ENCODE data around the gene SRSF7. TPM values are rescaled to one million over a fixed set of nuclear protein-coding genes. Genes with fewer than 3 reads are reported as not detected.
"Not testable (repeated sequence)": the region's sequence is repeated elsewhere in the genome, so short reads cannot be mapped to it uniquely, and the experiment has no call there.

SRSF7 gene
- total and polyA plus RNA-seq, 3 donors from 2014 or later, result 104 to 169 (median 114) TPM

- TF ChIP-seq CTCF (IDR thresholded peaks at IDR 0.05) (no peak), POLR2A (IDR thresholded peaks at IDR 0.05) (no peak)
- Histone ChIP-seq H3K4me1 (no peaks in the 10 kb centered on the region), H3K36me3 (ENCODE audit: low read depth, missing control alignments) (no peaks in the 10 kb centered on the region), H3K27me3 (no peaks in the 10 kb centered on the region), H3K4me3 (no peak overlapping the region), H3K9me3 (no peaks in the 10 kb centered on the region), H3K27ac (no peak overlapping the region)
- 75 to 85% methylated on average over 12 of the region's 12 CpGs for WGBS, 2 donors
- intact Hi-C loops (cut with DNase I; ENCODE audit: low total_unique reads), result loop anchor here (5.0 kb wide), 1 partner anchor 117 kb away; no protein-coding TSS in a partner anchor
- DNase-seq, result no peak
These were observed 42.1 kb downstream of the SRSF7 start for GRCh38 chr2:38708900-38709566.

GRCh38 chr2:38708491-38708890, 42.7 kb downstream of the SRSF7 start:
- H3K4me1 ChIP-seq; H3K9me3 ChIP-seq; DNase-seq; H3K27ac ChIP-seq; H3K27me3 ChIP-seq; H3K36me3 ChIP-seq (ENCODE audit: low read depth, missing control alignments); H3K4me3 ChIP-seq: not testable (repeated sequence)
- intact Hi-C loops (cut with DNase I; ENCODE audit: low total_unique reads), result loop anchor here (5.0 kb wide), 1 partner anchor 116 kb away; no protein-coding TSS in a partner anchor
- 86 to 91% methylated on average over 9 of the region's 9 CpGs for WGBS, 2 donors

GRCh38 chr2:38706846-38707345, 44.3 kb downstream of the SRSF7 start:
- intact Hi-C loops (cut with DNase I; ENCODE audit: low total_unique reads), result loop anchor here (5.0 kb wide), 1 partner anchor 115 kb away; no protein-coding TSS in a partner anchor
- Histone ChIP-seq H3K4me3 (no peak overlapping the region), H3K27me3 (no peaks in the 10 kb centered on the region), H3K36me3 (ENCODE audit: low read depth, missing control alignments) (no peaks in the 10 kb centered on the region), H3K4me1 (no peaks in the 10 kb centered on the region), H3K27ac (no peak overlapping the region), H3K9me3 (no peaks in the 10 kb centered on the region)
- TF ChIP-seq CTCF (IDR thresholded peaks at IDR 0.05) (no peak), POLR2A (IDR thresholded peaks at IDR 0.05) (no peak)
- DNase-seq, result no peak
- WGBS, 2 donors, result 89 to 92% methylated on average over 6 of the region's 6 CpGs

GRCh38 chr2:38704664-38705063, 46.5 kb downstream of the SRSF7 start:
- WGBS, 2 donors, result 84 to 89% methylated on average over 2 of the region's 2 CpGs
- TF ChIP-seq CTCF (IDR thresholded peaks at IDR 0.05) (no peak), POLR2A (IDR thresholded peaks at IDR 0.05) (no peak)
- no peaks in the 10 kb centered on the region for H3K27me3 ChIP-seq
- no peaks in the 10 kb centered on the region for H3K36me3 ChIP-seq (ENCODE audit: low read depth, missing control alignments)
- H3K4me3 ChIP-seq, result no peak overlapping the region
- no peaks in the 10 kb centered on the region for H3K4me1 ChIP-seq
- DNase-seq, result no peak
- H3K27ac ChIP-seq, result no peak overlapping the region
- intact Hi-C loops (cut with DNase I; ENCODE audit: low total_unique reads), result loop anchor here (5.0 kb wide), 1 partner anchor 112 kb away; no protein-coding TSS in a partner anchor
- H3K9me3 ChIP-seq, result no peaks in the 10 kb centered on the region

- WGBS, 2 donors, result 96 to 99% methylated on average over 5 of the region's 5 CpGs
- H3K27me3 ChIP-seq; H3K27ac ChIP-seq; H3K36me3 ChIP-seq (ENCODE audit: low read depth, missing control alignments); H3K4me1 ChIP-seq; H3K9me3 ChIP-seq; DNase-seq; intact Hi-C loops (cut with DNase I; ENCODE audit: low total_unique reads); H3K4me3 ChIP-seq: not testable (repeated sequence)
These were observed 47.8 kb downstream of the SRSF7 start for GRCh38 chr2:38703336-38703735.

GRCh38 chr2:38702413-38702812, 48.7 kb downstream of the SRSF7 start:
- TF ChIP-seq POLR2A (IDR thresholded peaks at IDR 0.05), result no peak
- no peak for TF ChIP-seq CTCF (IDR thresholded peaks at IDR 0.05)
- Histone ChIP-seq H3K36me3 (ENCODE audit: low read depth, missing control alignments) (no peaks in the 10 kb centered on the region), H3K4me1 (peaks cover 1% of the 10 kb centered on the region), H3K27me3 (no peaks in the 10 kb centered on the region), H3K4me3 (no peak overlapping the region), H3K27ac (no peak overlapping the region), H3K9me3 (no peaks in the 10 kb centered on the region)
- DNase-seq, result no peak
- intact Hi-C loops (cut with DNase I; ENCODE audit: low total_unique reads), result no loop called here
- WGBS, 2 donors, result 84 to 91% methylated on average over 1 of the region's 1 CpG
